Pericardium fibroblast (primary cell): Measurements from ENCODE around the gene TMEM9B. TPM values are rescaled to one million over a fixed set of nuclear protein-coding genes. Genes with fewer than 3 reads are reported as not detected.

ENCODE experiments used
- total RNA-seq: library from RNA; depleted of rRNA; stranded (reverse); fragments of >200 nt; gene quantifications from 2 replicates; pipeline ENCODE4 v1.2.3, GENCODE V29; 2015

TMEM9B gene
- total RNA-seq = 36.1 and 48.0 TPM in 2 replicates

DNA sequence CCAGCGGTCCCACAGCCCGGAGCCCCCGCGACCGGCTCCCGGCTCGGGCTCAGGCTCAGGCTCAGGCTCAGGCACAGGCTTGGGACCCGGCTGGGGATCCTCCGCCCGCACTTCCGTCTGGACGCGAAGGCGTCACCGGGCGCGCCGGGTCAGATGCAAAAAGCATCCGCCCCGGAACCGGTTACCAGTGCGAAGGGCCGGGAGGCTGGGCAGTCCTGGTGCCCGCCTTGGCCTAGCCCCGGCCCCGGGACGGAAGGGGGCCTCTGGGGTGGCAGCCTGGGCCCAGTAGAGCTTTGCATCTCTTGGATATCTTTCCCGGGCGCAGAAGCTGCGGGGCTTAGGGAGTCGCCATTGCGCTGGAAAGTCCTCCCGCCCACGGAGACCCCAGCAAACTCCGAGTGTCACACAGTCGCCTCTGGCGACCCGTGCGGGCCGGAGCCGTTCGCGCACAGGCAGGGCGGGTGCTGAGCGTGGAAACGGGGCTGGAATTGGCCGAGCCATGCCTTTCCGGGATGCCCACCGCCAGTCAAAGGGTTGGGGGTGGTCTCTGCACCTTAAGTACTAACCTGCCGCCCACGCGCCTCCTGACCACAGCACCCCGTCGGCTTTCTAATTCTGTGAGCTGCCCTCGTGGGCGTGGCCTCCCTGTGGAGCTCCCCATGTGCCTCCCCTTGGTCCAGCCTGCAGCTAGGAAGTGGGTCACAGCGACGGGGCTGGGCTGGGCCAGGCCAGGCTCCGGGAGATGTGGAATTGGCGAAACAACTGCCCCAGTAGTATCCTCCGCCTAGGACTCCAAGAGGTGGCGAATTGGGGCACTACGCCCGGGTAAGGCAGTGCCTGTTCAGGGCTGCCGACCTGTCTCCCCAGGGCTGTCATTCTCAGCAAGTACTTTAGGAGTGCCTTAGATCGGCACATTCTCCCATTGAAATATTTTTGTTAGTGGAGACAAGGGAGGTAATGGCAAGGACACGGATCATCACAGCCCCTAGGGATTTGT lies at the start of gene TMEM9B:
Gene TMEM9B (minus strand): TSS at position 119 of the 997 bp plus-strand sequence. CDS start 129 bp downstream, outside the sequence.

GRCh38 chr11:9003573-9004182 lies 39.4 kb upstream of the TMEM9B start, which contains the start of gene NRIP3:
Gene NRIP3 (minus strand): TSS chr11:9004001. CDS start chr11:9003935, 66 bp downstream.

DNA sequence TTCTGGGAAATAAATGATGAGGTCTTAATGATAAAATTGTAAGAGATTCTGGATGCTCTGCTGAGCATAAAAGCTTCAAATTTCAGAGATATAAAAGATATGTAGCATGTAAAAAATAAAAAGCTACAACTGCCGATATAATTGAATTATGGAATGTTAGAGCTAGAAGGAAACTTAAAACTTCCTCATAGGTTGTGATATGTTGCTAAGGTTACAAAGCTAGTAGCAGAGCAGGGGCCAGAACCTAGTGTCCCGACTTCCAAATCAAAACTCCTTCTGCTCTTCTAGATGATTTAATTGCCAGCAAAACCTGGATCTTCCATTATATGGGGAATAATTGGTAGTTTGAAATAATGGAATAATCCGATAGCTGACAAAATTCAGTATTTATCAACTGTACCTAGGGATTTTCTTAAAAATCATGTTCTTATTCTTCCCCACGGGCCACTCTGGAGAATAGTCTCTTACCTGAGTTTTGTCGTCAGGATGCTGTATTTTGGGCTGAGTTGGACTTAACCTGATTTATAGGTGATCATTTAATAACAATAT lies 21.6 kb downstream of the TMEM9B start, which contains the start of gene ASCL3:
Gene ASCL3 (minus strand): TSS at position 499 of the 549 bp plus-strand sequence. CDS start 4,855 bp downstream, outside the sequence.

GRCh38 chr11:8932564-8933180 lies 31.6 kb downstream of the TMEM9B start, which contains the start of gene C11orf16:
Gene C11orf16 (minus strand): TSS chr11:8932947. CDS start chr11:8932308, 639 bp downstream.

DNA sequence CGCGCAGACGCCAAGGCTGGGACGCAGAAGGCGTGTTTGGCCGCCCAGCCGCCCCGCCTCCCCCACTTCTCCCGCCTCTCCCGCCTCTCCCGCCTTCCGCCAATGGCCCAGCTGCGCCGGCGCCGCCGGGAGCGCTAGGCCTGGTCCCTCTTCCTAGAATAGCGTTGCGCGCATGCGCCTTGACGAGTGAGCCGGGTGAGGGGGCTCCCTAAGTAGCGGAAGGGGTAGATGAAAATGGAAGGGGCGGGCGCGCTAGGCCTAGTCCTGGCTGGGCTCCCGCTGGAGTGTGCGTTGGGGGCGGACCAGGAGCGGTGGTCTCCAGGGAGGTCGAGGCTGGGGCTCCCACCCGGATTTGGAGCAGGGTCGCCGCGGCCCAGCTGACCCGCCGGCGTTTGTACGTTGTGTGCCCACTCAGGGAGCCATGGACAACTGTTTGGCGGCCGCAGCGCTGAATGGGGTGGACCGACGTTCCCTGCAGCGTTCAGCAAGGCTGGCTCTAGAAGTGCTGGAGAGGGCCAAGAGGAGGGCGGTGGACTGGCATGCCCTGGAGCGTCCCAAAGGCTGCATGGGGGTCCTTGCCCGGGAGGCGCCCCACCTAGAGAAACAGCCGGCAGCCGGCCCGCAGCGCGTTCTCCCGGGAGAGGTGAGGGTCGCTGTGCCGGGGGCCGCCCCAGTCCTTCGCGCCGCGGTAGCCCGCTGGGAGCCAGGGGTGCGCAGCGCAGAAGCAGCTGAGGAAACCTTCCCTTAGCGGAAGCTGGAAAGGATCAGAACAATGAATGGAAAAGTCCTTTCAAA lies 53.0 kb downstream of the TMEM9B start, which contains the start of gene AKIP1:
Gene AKIP1 (plus strand): TSS at position 161 of the 795 bp plus-strand sequence. CDS start 261 bp downstream, at position 422.

Other genes starting within 250 kb of the TMEM9B start
- gene AKIP1, start 53.3 kb downstream of the TMEM9B start, total RNA-seq = 22.9 and 39.8 TPM in 2 replicates
- not detected in 2 replicates for gene C11orf16, start 31.5 kb downstream of the TMEM9B start, total RNA-seq
- not detected in 2 replicates for gene ASCL3, start 21.4 kb downstream of the TMEM9B start, total RNA-seq
- 0.94 and 1.1 TPM in 2 replicates for gene NRIP3, start 39.6 kb upstream of the TMEM9B start, total RNA-seq
- 0.68 and 2.8 TPM in 2 replicates for gene SCUBE2, start 127.2 kb upstream of the TMEM9B start, total RNA-seq